ENCODE results near the gene MYO10.

- TF ChIP-seq CTCF (IDR thresholded peaks at IDR 0.05) (no peak), POLR2A (IDR thresholded peaks at IDR 0.05) (no peak)
These were observed 135.6 kb downstream of the MYO10 start for GRCh38 chr5:16800477-16800876.
